Omental fat pad (tissue), 4 donors: ENCODE results near the gene TRIM28. TPM values are rescaled to one million over a fixed set of nuclear protein-coding genes. Genes with fewer than 3 reads are reported as not detected.

ENCODE experiments used
- ATAC-seq: fragments of 150-250 bp; one replicate; pipeline ENCODE4 v1.9.1; 2016; ENCODE audit warnings: mild to moderate bottlenecking, moderate library complexity; ENCODE audit not compliant: low FRiP score
- DNase-seq: peaks from one replicate; pipeline ENCODE4 v3.0.0-alpha.2; 2019; ENCODE audit warnings: low spot score
- CTCF ChIP-seq, 3 donors: fragments of 450-650 bp; IDR thresholded peaks; one replicate each; pipeline ENCODE4 v1.5.1; 2016 to 2017; ENCODE audit warnings: antibody characterized with exemption in 3 of 3, mild to moderate bottlenecking in 3 of 3, moderate library complexity in 2 of 3
- total RNA-seq, 4 donors: library from RNA; depleted of rRNA; stranded (reverse); fragments of >200 nt; gene quantifications; one replicate each; pipeline ENCODE4 v1.1.0, GENCODE V29; 2016

Gene TRIM28
- total RNA-seq, 4 donors from 2014 or later = 151 to 238 (median 166) TPM

- TF ChIP-seq CTCF (IDR thresholded peaks at IDR 0.05) = no peak
- ATAC-seq (no peak), DNase-seq (no peak)
Observed at GRCh38 chr19:58546019-58546530, 2.2 kb downstream of the TRIM28 start.

DNA sequence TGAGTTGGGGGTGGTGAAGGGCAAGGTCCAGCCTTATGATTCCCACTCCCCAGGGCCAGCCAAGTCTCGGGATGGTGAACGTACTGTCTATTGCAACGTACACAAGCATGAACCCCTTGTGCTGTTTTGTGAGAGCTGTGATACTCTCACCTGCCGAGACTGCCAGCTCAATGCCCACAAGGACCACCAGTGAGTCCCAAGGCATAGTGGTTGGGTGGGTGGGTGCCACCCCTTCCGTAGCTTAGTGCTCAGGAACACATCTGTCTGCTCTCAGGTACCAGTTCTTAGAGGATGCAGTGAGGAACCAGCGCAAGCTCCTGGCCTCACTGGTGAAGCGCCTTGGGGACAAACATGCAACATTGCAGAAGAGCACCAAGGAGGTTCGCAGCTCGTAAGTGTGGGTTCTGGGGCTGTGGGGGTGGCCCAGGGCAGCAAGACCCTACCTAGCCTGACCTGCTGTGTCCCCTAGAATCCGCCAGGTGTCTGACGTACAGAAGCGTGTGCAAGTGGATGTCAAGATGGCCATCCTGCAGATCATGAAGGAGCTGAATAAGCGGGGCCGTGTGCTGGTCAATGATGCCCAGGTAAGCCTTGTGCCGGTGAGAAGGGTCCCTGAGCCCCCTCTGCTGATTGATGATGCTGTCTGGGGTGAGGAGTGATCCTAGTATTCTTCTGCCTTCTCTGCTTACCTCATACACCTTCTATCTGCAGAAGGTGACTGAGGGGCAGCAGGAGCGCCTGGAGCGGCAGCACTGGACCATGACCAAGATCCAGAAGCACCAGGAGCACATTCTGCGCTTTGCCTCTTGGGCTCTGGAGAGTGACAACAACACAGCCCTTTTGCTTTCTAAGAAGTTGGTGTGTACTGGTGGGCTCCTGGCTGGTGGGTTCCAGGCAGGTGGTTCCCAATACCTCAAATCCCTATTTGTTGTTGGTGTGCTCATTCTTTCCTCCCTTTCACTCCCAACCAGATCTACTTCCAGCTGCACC is 3.8 kb downstream of the TRIM28 start:
- ATAC-seq (no peak), DNase-seq (no peak)
- TF ChIP-seq CTCF (IDR thresholded peaks at IDR 0.05) = no peak

GRCh38 chr19:58548859-58549663 is 5.2 kb downstream of the TRIM28 start:
- ATAC-seq = no peak

GRCh38 chr19:58549664-58550361 is 5.9 kb downstream of the TRIM28 start:
- DNase-seq = no peak
- no peak for ATAC-seq
- no peak for TF ChIP-seq CTCF (IDR thresholded peaks at IDR 0.05)

More at GRCh38 chr19:58548859-58549663, 5.2 kb downstream of the TRIM28 start:
- no peak for DNase-seq
- no peak for TF ChIP-seq CTCF (IDR thresholded peaks at IDR 0.05)

GRCh38 chr19:58550362-58551122 is 6.7 kb downstream of the TRIM28 start:
- no peak for DNase-seq
- TF ChIP-seq CTCF (IDR thresholded peaks at IDR 0.05) = no peak

GRCh38 chr19:58551123-58551497 is 7.2 kb downstream of the TRIM28 start:
- ATAC-seq (no peak), DNase-seq (no peak)
- TF ChIP-seq CTCF (IDR thresholded peaks at IDR 0.05) = no peak

More at GRCh38 chr19:58550362-58551122, 6.7 kb downstream of the TRIM28 start:
- ATAC-seq = no peak
